RWPE1 (cell line): ENCODE measurements around the gene DPRX.

Experiments
- CTCF ChIA-PET: fragments of 350-600 bp; sonication (Branson Sonifier 250); formaldehyde crosslinking; extraction: SDS; loops from one replicate; lab custom pipeline; 2021; lab: Yijun Ruan, JAX
- POLR2A ChIA-PET: fragments of 400-600 bp; formaldehyde crosslinking; extraction: SDS; loops from one replicate; lab custom pipeline; 2020; ENCODE audit warnings: antibody characterized with exemption; ENCODE audit not compliant: low non-redundant PET; lab: Yijun Ruan, JAX
- DNase-seq: peaks from one replicate; pipeline ENCODE4 v3.0.0; 2012; ENCODE audit warnings: low spot score
- H3K27ac ChIP-seq: fragments of 450-650 bp; 2 replicates; pipeline ENCODE4 v1.5.1; 2017
- CTCF ChIP-seq: fragments of 450-650 bp; conservative IDR thresholded peaks from 2 replicates; pipeline ENCODE4 v1.5.1; 2017; ENCODE audit warnings: low read depth, mild to moderate bottlenecking

DPRX gene

GRCh38 chr19:53642381-53643099, 10.7 kb downstream of the DPRX start:
- no peak for TF ChIP-seq CTCF
- DNase-seq = no peak
- CTCF ChIA-PET = no interaction called here

GRCh38 chr19:53644061-53644816, 12.4 kb downstream of the DPRX start:
- DNase-seq = no peak
- CTCF ChIA-PET = no interaction called here
- POLR2A ChIA-PET = no interaction called here
- no peak overlapping the region for H3K27ac ChIP-seq
- TF ChIP-seq CTCF = no peak

More at GRCh38 chr19:53642381-53643099, 10.7 kb downstream of the DPRX start:
- no peak overlapping the region for H3K27ac ChIP-seq
- POLR2A ChIA-PET = no interaction called here

GRCh38 chr19:53646144-53646543, 14.3 kb downstream of the DPRX start:
- H3K27ac ChIP-seq = no peak overlapping the region
- ChIA-PET POLR2A (interaction anchor here (0.7 kb wide), 1 partner anchor 9 kb away, joined by 5 read pairs; no protein-coding TSS in a partner anchor), CTCF (interaction anchor here (0.6 kb wide), 1 partner anchor 42 kb away, joined by 7 read pairs; no protein-coding TSS in a partner anchor)
- no peak for TF ChIP-seq CTCF
- no peak for DNase-seq

- TF ChIP-seq CTCF = no peak
- no peak for DNase-seq
- no peak overlapping the region for H3K27ac ChIP-seq
- POLR2A ChIA-PET = no interaction called here
- CTCF ChIA-PET = no interaction called here
Observed at GRCh38 chr19:53647350-53647749, 15.6 kb downstream of the DPRX start.

- ChIA-PET CTCF (no interaction called here), POLR2A (no interaction called here)
- H3K27ac ChIP-seq = no peak overlapping the region
- no peak for TF ChIP-seq CTCF
- no peak for DNase-seq
Observed at GRCh38 chr19:53647792-53648191, 16.0 kb downstream of the DPRX start.

- no peak for TF ChIP-seq CTCF
- ChIA-PET POLR2A (no interaction called here), CTCF (no interaction called here)
- H3K27ac ChIP-seq = no peak overlapping the region
- no peak for DNase-seq
Observed at GRCh38 chr19:53649746-53650593, 18.2 kb downstream of the DPRX start.
